GM18951 (cell line): ENCODE measurements around the gene UBE2Q2.
"Not testable (repeated sequence)": the region's sequence is repeated elsewhere in the genome, so short reads cannot be mapped to it uniquely, and the experiment has no call there.

Experiments
- POLR2A ChIP-seq: IDR thresholded peaks from 4 replicates; pipeline ENCODE4 v1.6.1; 2011; ENCODE audit warnings: mild to moderate bottlenecking; ENCODE audit not compliant: insufficient read length, insufficient read depth; ENCODE audit errors: extremely low read depth
- in situ Hi-C: fragments of 300-500 bp; cut with MboI; formaldehyde crosslinking; loops from one replicate; pipeline ENCODE4 v1.12.0; 2022; ENCODE audit warnings: low sequenced_read_pairs, mixed read lengths, inconsistent platforms; ENCODE audit not compliant: unreplicated experiment

UBE2Q2 gene

GRCh38 chr15:75842722-75843677 is at the start of gene UBE2Q2:
TSS of gene UBE2Q2 (plus strand) at chr15:75843447. CDS start at chr15:75843667, 220 bp downstream.
- TF ChIP-seq POLR2A = peak; percentile 61
- in situ Hi-C loops = no loop called here

DNA sequence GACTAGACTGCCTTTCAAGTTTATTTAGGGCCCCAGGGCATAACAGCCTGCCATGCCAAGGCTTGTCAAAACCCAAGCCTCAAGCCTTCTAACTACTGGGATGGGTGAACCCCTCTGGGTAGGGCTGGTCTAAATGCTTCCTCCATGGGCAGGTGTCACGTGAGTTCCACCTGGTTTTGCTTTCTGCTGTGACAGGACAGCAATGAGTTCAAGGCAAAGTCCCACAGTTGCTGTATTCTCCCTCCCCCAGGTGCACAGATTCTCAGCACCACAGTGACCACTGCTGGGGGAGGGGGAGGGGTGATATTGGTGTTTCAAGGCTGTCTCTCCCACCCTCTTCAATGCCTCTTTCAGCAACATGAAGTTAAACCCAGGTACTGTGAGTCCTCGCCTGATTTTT is 46.9 kb upstream of the UBE2Q2 start:
- in situ Hi-C loops = no loop called here
- TF ChIP-seq POLR2A = no peak

- in situ Hi-C loops = not testable (repeated sequence)
Measured at GRCh38 chr15:75797146-75797545, 46.1 kb upstream of the UBE2Q2 start.

- TF ChIP-seq POLR2A = no peak
- in situ Hi-C loops = no loop called here
Measured at GRCh38 chr15:75799190-75799589, 44.1 kb upstream of the UBE2Q2 start.

DNA sequence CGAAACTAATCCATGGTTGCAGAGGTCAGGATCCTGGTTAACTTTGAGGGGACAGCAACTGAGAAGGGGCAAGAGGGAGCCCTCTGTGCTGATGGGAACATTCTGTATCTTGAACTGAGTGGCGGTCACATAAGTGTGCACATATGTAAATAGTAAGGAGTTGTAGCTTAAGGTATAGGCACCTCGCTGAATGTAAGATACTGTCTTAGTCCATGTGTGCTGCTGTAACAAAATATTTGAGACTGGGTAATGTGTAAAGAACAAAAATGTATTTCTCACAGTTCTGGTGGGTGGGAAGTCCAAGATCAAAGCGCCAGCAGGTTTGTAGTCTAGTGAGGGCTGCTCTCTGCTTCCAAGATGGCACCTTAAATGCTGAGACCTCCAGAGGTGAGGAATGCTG is 42.8 kb upstream of the UBE2Q2 start:
- in situ Hi-C loops = not testable (repeated sequence)

DNA sequence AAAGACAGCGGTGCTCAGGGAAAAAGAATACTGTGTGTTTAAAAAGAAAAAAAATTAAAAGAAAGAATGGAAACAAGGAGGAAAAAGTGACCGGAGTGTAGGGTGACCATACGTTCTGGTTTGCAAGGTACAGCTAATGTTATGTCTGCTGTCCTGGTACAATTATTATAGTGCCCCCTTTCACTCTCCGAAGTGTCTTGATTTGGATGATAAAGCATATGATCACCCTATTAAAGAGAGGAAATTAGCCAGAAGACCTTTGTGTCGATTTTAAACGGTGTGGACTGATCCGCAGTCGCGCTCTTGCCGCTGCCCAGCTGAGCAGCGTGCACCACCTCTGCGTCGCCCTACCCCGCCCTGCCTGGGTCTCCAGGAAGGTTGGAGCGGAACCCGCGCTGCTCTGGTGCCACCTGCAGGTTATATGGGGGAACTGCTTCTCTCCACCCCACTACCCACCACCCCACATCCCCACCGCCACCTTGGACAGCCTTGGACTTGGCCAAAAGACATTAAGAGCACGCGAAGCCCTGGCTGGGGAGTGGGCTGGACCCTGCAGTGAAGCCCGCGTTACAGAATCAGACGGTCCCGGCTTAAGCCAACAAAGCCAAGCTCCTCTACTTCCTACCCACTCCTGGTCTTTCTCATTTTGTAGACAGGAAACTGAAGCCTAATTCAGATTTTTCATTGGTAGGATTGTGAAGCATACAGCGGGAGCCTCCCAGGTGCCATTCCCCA is 41.2 kb upstream of the UBE2Q2 start:
- in situ Hi-C loops = no loop called here

GRCh38 chr15:75807486-75807885 is 35.8 kb upstream of the UBE2Q2 start:
- in situ Hi-C loops = not testable (repeated sequence)

More for the DNA sequence above, 41.2 kb upstream of the UBE2Q2 start:
- no peak for TF ChIP-seq POLR2A

GRCh38 chr15:75808009-75808408 is 35.2 kb upstream of the UBE2Q2 start:
- in situ Hi-C loops = not testable (repeated sequence)

GRCh38 chr15:75808563-75808962 is 34.7 kb upstream of the UBE2Q2 start:
- TF ChIP-seq POLR2A = no peak
- in situ Hi-C loops = no loop called here

GRCh38 chr15:75809986-75810750 is 33.1 kb upstream of the UBE2Q2 start:
- no peak for TF ChIP-seq POLR2A
- in situ Hi-C loops = loop anchor here (10.0 kb wide), 1 partner anchor 325 kb away; no protein-coding TSS in a partner anchor

GRCh38 chr15:75810874-75811498 is 32.3 kb upstream of the UBE2Q2 start:
- TF ChIP-seq POLR2A = no peak

GRCh38 chr15:75811626-75812025 is 31.6 kb upstream of the UBE2Q2 start:
- no peak for TF ChIP-seq POLR2A
- in situ Hi-C loops = loop anchor here (10.0 kb wide), 1 partner anchor 323 kb away; no protein-coding TSS in a partner anchor

More at GRCh38 chr15:75810874-75811498, 32.3 kb upstream of the UBE2Q2 start:
- in situ Hi-C loops = loop anchor here (10.0 kb wide), 1 partner anchor 324 kb away; no protein-coding TSS in a partner anchor

- in situ Hi-C loops = loop anchor here (10.0 kb wide), 1 partner anchor 320 kb away; no protein-coding TSS in a partner anchor
- TF ChIP-seq POLR2A = no peak
Measured at GRCh38 chr15:75814794-75815193, 28.5 kb upstream of the UBE2Q2 start.
